Endothelial cell of umbilical vein (primary cell): ENCODE measurements around the gene KCNH2. TPM values are rescaled to one million over a fixed set of nuclear protein-coding genes. Genes with fewer than 3 reads are reported as not detected.
"Not testable (repeated sequence)": the region's sequence is repeated elsewhere in the genome, so short reads cannot be mapped to it uniquely, and the experiment has no call there.

ENCODE experiments used
- BruUV-seq: library from RNA; stranded (reverse); fragments of 400-500 nt; replicated peaks from 2 replicates; lab custom pipeline; 2021; lab: Mats Ljungman, UMichigan
- CTCF ChIA-PET: fragments of 300-600, 350-600 bp; sonication (Branson Sonifier 250); formaldehyde crosslinking; loops from one replicate; lab custom pipeline; 2021; ENCODE audit warnings: antibody characterized with exemption, inconsistent platforms; lab: Charles Lee
- POLR2A ChIA-PET: fragments of 300-600, 350-600 bp; sonication (Branson Sonifier 250); formaldehyde crosslinking; loops from one replicate; lab custom pipeline; 2021; ENCODE audit warnings: antibody characterized with exemption, inconsistent platforms; lab: Charles Lee
- DNase-seq: peaks from one replicate; pipeline ENCODE4 v3.0.0-alpha.2; 2011; ENCODE audit warnings: low read depth, low spot score
- FAIRE-seq: peaks from 2 replicates; lab custom pipeline; 2011; peaks lifted over from hg19 to GRCh38; lab: Jason Lieb, UNC
- H2AFZ ChIP-seq: 2 replicates; pipeline ENCODE4 v1.6.0; 2012; ENCODE audit warnings: low read depth, low read length, control low read depth, inconsistent platforms
- H3K27ac ChIP-seq: 2 replicates; pipeline ENCODE4 v1.5.1; 2011; ENCODE audit warnings: low read depth, mild to moderate bottlenecking, control low read depth, low read length, moderate library complexity; ENCODE audit not compliant: insufficient read depth
- H3K27me3 ChIP-seq, 2 experiments: 2 replicates each; pipeline versions ENCODE4 v1.6.0 to v1.6.1; 2011; ENCODE audit warnings: low read length in 2 of 2, mixed read lengths in 1 of 2; ENCODE audit not compliant: control insufficient read depth in 2 of 2, insufficient read depth in 2 of 2
- H3K36me3 ChIP-seq, 2 experiments: 2 replicates in 1 of 2; 3 replicates in 1 of 2; pipeline ENCODE4 v1.5.1; 2011; ENCODE audit warnings: low read length in 2 of 2, mild to moderate bottlenecking in 1 of 2, moderate library complexity in 1 of 2; ENCODE audit not compliant: control insufficient read depth in 2 of 2, insufficient read depth in 2 of 2; ENCODE audit errors: extremely low read depth in 1 of 2
- H3K4me1 ChIP-seq: 3 replicates; pipeline ENCODE4 v1.5.1; 2011; ENCODE audit warnings: mild to moderate bottlenecking, low read length; ENCODE audit not compliant: control insufficient read depth, insufficient read depth; ENCODE audit errors: extremely low read depth
- H3K4me2 ChIP-seq: 2 replicates; pipeline ENCODE4 v1.6.1; 2011; ENCODE audit warnings: low read length, control low read depth, mixed read lengths; ENCODE audit not compliant: insufficient read depth
- H3K4me3 ChIP-seq, 3 experiments: fragments of 200-600 bp in 1 of 3; sonication (generic), shearing (Covaris generic) in 1 of 3; replicated peaks in 1 of 3; 2 replicates each; pipeline ENCODE4 v1.5.1; 2011 to 2016; ENCODE audit warnings: control low read depth in 3 of 3, low read length in 3 of 3, mild to moderate bottlenecking in 2 of 3, inconsistent platforms in 1 of 3, low read depth in 1 of 3, moderate library complexity in 1 of 3; ENCODE audit not compliant: insufficient read depth in 1 of 3
- H3K79me2 ChIP-seq: 2 replicates; pipeline ENCODE4 v1.6.0; 2012; ENCODE audit warnings: low read length, inconsistent platforms; ENCODE audit not compliant: control insufficient read depth, insufficient read depth
- H3K9ac ChIP-seq: replicated peaks from 2 replicates; pipeline ENCODE3; 2011; ENCODE audit warnings: low read length, control low read depth; ENCODE audit not compliant: insufficient read depth; ENCODE audit errors: extremely low read depth
- H3K9me1 ChIP-seq: replicated peaks from 3 replicates; pipeline ENCODE4 v1.6.0; 2011; ENCODE audit warnings: mild to moderate bottlenecking, low read length; ENCODE audit not compliant: control insufficient read depth, insufficient read depth; ENCODE audit errors: extremely low read depth
- H3K9me3 ChIP-seq: replicated peaks from 2 replicates; pipeline ENCODE4 v1.5.1; 2012; ENCODE audit warnings: low read length, inconsistent platforms; ENCODE audit not compliant: control insufficient read depth, insufficient read depth
- H4K20me1 ChIP-seq: replicated peaks from 2 replicates; pipeline ENCODE3; 2011; ENCODE audit warnings: mild to moderate bottlenecking, low read length; ENCODE audit not compliant: control insufficient read depth, insufficient read depth; ENCODE audit errors: extremely low read depth
- EZH2 ChIP-seq: IDR thresholded peaks from 2 replicates; pipeline ENCODE4 v1.6.1; 2012; ENCODE audit warnings: borderline replicate concordance, low read depth, mild to moderate bottlenecking, moderate library complexity, low read length, inconsistent platforms; ENCODE audit not compliant: severe bottlenecking
- GATA2 ChIP-seq: IDR thresholded peaks from 2 replicates; pipeline ENCODE4 v1.7.0; 2011; ENCODE audit warnings: low read depth, mild to moderate bottlenecking, moderate library complexity, mixed read lengths, low read length; ENCODE audit not compliant: insufficient read length, insufficient read depth
- JUN ChIP-seq: IDR thresholded peaks from 2 replicates; pipeline ENCODE4 v1.6.1; 2011; ENCODE audit warnings: borderline replicate concordance, low read depth; ENCODE audit not compliant: insufficient read length, insufficient read depth
- MYC ChIP-seq: IDR thresholded peaks from one replicate; pipeline ENCODE4 v1.6.1; 2011; ENCODE audit warnings: mild to moderate bottlenecking, low read depth, low read length
- POLR2A ChIP-seq: IDR thresholded peaks from 2 replicates; pipeline ENCODE4 v1.6.1; 2012; ENCODE audit warnings: low read depth, mild to moderate bottlenecking, control low read depth, low read length
- POLR2AphosphoS5 ChIP-seq: IDR thresholded peaks from 2 replicates; pipeline ENCODE4 v1.6.1; 2012; ENCODE audit warnings: low read depth, mild to moderate bottlenecking, control low read depth, low read length, moderate library complexity; ENCODE audit not compliant: insufficient read depth
- dilution Hi-C: fragments of 300-500 bp; cut with MboI; formaldehyde crosslinking; loops from one replicate; pipeline ENCODE4 v1.15.0; 2019; ENCODE audit warnings: low sequenced_read_pairs; ENCODE audit not compliant: extremely low pct_ligation_motif_present
- intact Hi-C: fragments of 100-400 bp; cut with micrococcal nuclease; formaldehyde crosslinking; loops from one replicate; pipeline ENCODE4 v1.10.0; 2022
- polyA plus RNA-seq, 4 experiments: library from polyadenylated mRNA; depleted of rRNA in 3 of 4; stranded (reverse) in 3 of 4; unstranded in 1 of 4; fragments of >200 nt; gene quantifications; 2 replicates each; pipeline versions ENCODE4 v1.2.1 to v1.2.3, GENCODE V29; 2011 to 2012; ENCODE audit warnings: missing spikeins in 1 of 4
- total RNA-seq: library from RNA; stranded (reverse); gene quantifications from 2 replicates; pipeline ENCODE4 v1.2.3, GENCODE V29; 2021

The KCNH2 gene
- total and polyA plus RNA-seq, 2 donors (not counting 3 experiments of a cell fraction or from before 2014, with no cell fraction given): 0.03 to 0.09 TPM

GRCh38 chr7:150910996-150911422, 67.1 kb downstream of the KCNH2 start:
- FAIRE-seq: no peak
- Histone ChIP-seq H3K4me2 (no peak overlapping the region), H3K9me3 (no peaks in the 10 kb centered on the region), H4K20me1 (no peaks in the 10 kb centered on the region), H3K4me3 (no peak overlapping the region), H3K9ac (no peak overlapping the region), H3K27me3 (peaks cover 2 to 10% of the 10 kb centered on the region in 2 experiments), H3K4me1 (no peaks in the 10 kb centered on the region), H3K79me2 (no peaks in the 10 kb centered on the region), H2AFZ (no peak overlapping the region), H3K27ac (no peak overlapping the region), H3K9me1 (no peaks in the 10 kb centered on the region), H3K36me3 (no peaks in the 10 kb centered on the region)
- BruUV-seq: no TSS peak
- no peak for DNase-seq
- intact Hi-C loops (no loop called here), dilution Hi-C loops (no loop called here)
- no peak for TF ChIP-seq POLR2A
- TF ChIP-seq JUN: no peak
- TF ChIP-seq POLR2AphosphoS5: no peak
- no peak for TF ChIP-seq EZH2
- TF ChIP-seq GATA2: no peak
- no peak for TF ChIP-seq MYC
- ChIA-PET CTCF (interaction anchor here (0.8 to 3.5 kb wide), 2 partner anchors 13 to 20 kb away, joined by 3 to 20 read pairs; no protein-coding TSS in a partner anchor), POLR2A (no interaction called here)

- H3K36me3 ChIP-seq, H3K79me2 ChIP-seq, H3K27me3 ChIP-seq, H3K4me3 ChIP-seq, DNase-seq, H3K4me2 ChIP-seq, H3K9me1 ChIP-seq, FAIRE-seq, dilution Hi-C loops, H2AFZ ChIP-seq, H3K27ac ChIP-seq, POLR2A ChIA-PET, BruUV-seq, H3K9ac ChIP-seq, intact Hi-C loops, H3K9me3 ChIP-seq, H3K4me1 ChIP-seq, H4K20me1 ChIP-seq: not testable (repeated sequence)
- CTCF ChIA-PET: interaction anchor here (0.8 to 3.5 kb wide), 2 partner anchors 12 to 20 kb away, joined by 3 to 20 read pairs; no protein-coding TSS in a partner anchor
Measured at GRCh38 chr7:150910305-150910995, 67.7 kb downstream of the KCNH2 start.
